ENCODE data around the gene CELF2.
A peak's percentile ranks its signal among the peaks of the same experiment; 100 is the strongest.
"Not testable (repeated sequence)": the region's sequence is repeated elsewhere in the genome, so short reads cannot be mapped to it uniquely, and the experiment has no call there.

CELF2 gene

DNA sequence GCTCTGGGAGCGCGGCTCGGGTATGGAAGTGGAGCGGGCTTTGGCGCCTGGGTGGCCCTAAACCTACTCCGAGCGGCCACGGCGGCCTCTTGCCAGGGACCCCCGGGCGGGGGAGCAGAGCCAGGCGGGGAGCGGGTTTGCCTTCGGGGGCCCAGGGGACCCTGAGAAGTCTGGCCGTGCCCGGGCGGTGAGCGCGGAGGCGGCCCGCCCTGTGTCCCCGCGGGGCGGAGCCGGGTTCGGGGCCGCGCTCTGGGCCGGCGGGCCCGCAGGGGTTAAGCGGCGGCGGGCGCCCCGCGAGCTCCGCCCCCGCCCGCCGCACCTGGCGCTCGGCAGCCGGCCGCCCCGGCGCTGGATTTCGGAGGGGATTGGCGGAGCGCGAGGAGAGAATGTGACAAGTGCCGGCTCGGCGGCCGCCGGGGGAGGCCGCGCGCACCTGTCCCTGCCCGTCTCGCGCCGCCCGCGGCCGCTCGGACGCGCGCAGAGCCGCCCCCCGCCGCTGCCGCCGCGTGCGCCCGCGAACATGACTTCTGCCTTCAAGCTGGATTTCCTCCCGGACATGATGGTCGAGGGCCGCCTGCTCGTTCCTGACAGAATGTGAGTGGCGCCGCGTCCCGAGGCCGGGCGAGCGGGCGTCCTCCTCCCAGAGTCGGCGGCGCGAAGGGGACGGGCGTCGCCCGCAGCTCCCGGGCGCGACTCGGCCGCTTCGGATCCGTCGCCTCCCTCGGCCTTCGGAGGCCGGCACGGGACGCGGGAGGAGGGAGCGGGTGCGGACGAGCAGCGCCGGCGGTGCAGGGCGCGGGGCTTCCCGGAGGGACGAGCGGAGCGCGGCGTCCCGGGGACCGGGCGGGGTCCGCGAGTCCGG, at the start of gene CELF2:
Gene CELF2 (plus strand): TSS at position 303 of the 862 bp plus-strand sequence. CDS start 218 bp downstream, at position 521.
- DNase-seq (ENCODE audit: low read depth in 2 of 2), result peak; percentile 24 to 41

DNA sequence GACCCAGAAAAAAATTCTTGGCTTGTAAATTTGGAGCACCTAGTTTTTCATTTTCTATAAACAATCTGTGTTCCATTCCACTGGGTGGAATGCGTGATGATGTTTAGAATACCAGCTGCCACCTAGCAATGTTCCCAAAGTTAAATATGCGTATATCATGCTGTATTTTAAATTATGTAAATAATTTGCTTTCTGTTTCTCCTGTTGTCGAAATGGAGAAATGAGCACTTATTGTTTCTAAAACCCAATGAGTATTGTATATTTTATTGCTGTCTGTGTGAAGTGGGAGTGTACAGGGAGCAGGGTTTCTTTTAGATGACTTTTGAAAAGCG, 49.4 kb upstream of the CELF2 start:
- no peak for DNase-seq (ENCODE audit: low read depth in 2 of 2)

- no peak for DNase-seq (ENCODE audit: low read depth in 2 of 2)
Measured at GRCh38 chr10:10973310-10973709, 44.4 kb upstream of the CELF2 start.

DNA sequence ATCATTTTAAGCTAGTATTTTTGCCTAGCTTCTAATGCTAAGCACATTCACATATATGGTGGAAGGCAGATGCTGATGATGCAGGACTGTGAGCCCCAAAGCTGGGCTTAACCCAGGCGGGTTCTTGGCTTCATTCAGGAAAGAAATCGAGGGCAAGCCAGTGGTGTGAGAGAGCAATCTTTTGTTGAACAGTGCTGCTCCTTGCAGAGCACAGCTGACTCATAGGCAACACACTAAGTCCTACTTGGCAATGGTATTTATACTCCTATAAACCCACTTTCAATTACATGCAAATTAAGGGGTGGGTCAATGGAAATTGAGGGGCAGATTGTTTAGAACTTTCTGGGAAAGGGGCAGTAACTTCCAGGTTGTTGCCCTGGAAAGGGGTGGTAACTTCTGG, 42.0 kb upstream of the CELF2 start:
- no peak for DNase-seq (ENCODE audit: low read depth in 2 of 2)

DNA sequence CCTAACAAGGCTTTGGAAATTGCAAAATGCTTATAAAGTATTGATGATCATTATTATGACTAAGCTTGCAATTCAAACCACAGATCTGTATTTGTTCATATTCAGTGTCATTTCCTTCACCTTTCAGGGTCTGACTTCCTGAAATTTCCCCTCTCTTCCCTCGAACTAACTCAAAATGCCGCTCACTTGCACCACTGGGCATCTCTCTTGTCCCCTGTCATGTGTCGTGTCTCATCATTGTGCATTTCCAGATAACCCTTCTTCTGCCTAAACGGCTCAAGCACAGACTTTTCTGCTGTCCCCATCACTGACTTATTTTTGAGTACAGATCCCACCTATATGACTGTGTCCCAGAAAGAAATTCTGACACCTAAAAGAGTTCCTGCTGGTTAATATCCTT, 41.0 kb upstream of the CELF2 start:
- no peak for DNase-seq (ENCODE audit: low read depth in 2 of 2)

DNA sequence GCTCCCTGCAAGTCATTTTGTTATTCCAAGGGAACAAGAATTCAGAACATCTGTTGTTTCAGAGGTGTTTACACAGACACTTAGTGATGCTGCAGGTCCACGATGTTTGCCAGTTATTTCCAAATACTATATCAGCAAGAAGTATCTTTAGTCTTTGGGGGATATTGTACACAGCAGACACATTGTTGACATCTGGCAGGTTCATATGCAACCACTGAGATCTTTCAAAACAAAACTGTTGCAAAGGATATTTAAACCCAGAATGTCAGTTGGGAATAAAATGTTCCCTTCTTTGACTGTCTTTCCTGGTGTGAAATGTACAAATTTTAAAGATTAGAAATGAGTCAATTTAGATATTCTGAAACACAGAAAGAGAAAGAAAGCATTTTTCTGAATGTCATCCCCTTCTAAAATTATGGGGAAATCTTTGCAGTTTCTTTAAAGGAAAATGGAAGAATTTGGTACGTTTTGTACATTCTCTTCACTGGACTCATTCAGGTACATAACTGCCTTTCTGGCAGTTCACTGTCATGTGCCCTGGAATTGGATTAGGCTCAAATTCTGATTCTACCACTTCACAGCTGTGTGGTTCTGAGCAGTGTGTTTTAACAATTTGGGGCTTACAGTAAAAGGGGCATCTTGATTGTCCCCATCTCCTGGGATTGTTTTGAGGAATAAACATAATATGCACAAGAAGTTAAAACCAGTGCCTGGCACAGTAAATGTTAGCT, 40.3 kb upstream of the CELF2 start:
- DNase-seq (ENCODE audit: low read depth in 2 of 2), result no peak

GRCh38 chr10:10977978-10978377, 39.7 kb upstream of the CELF2 start:
- DNase-seq (ENCODE audit: low read depth in 2 of 2), result no peak

DNA sequence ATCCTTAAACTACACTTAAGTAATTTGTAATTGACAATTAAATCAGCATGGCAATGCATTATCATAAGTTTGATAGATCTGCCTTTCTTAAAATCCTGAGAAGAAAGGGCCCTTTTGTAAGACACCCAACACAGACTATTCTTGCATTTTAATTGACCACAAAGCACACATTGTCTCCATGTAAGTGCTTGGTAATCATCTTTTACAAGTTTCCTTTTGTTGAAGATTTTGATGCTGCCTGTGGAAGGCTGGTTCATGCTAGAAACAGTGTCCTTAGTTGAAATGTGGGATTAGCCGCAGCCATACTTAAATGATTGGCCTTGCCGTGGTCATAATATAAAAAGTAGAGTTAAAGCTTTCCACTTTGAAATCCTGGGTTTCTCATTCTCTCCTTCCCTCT, 32.3 kb upstream of the CELF2 start:
- no peak for DNase-seq (ENCODE audit: low read depth in 2 of 2)

DNA sequence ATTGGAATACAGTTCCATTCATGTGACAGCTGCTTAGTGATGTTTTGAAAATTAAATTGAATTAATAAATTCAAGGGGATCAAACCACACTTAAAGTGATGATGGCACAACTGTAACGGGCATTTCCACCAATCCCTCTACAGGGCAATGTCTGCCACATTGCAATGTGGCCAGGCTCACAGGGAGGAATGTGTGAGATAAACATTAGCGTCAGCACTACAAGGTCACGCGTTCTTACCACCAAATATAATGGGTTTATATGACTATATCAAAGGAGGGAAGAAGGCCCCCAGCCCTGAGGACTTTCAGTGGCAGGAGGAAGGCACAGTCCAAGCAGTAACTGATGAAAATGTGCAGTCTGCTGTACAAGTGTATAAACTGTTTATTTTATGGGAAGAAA, 31.1 kb upstream of the CELF2 start:
- DNase-seq (ENCODE audit: low read depth in 2 of 2), result no peak

- DNase-seq (ENCODE audit: low read depth in 2 of 2), result no peak
Measured at GRCh38 chr10:10987111-10987510, 30.6 kb upstream of the CELF2 start.

- no peak for DNase-seq (ENCODE audit: low read depth in 2 of 2)
Measured at GRCh38 chr10:10989669-10990068, 28.0 kb upstream of the CELF2 start.

- DNase-seq (ENCODE audit: low read depth in 2 of 2), result no peak
Measured at GRCh38 chr10:10991144-10991543, 26.5 kb upstream of the CELF2 start.

- DNase-seq (ENCODE audit: low read depth in 2 of 2), result no peak
Measured at GRCh38 chr10:10992072-10992471, 25.6 kb upstream of the CELF2 start.

GRCh38 chr10:10992961-10993714, 24.5 kb upstream of the CELF2 start:
- DNase-seq (ENCODE audit: low read depth in 2 of 2), result no peak

GRCh38 chr10:10993785-10994184, 23.9 kb upstream of the CELF2 start:
- DNase-seq (ENCODE audit: low read depth in 2 of 2), result no peak

DNA sequence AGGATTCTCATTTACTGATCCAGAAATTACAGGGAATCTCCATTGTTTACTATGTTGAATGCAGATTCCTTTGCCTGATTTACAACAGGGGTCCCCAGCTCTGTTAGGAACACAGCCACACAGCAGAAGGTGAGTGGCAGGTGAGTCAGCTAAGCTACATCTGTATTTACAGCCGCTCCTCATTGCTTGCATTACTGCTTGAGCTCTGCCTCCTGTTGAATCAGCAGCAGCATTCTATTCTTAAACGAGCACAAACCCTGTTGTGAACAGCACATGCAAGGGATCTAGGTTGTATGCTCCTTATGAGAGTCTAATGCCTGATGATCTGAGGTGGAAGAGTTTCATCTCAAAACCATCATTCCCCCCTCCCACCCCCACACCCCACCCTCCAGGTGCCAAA, 23.3 kb upstream of the CELF2 start:
- no peak for DNase-seq (ENCODE audit: low read depth in 2 of 2)

DNA sequence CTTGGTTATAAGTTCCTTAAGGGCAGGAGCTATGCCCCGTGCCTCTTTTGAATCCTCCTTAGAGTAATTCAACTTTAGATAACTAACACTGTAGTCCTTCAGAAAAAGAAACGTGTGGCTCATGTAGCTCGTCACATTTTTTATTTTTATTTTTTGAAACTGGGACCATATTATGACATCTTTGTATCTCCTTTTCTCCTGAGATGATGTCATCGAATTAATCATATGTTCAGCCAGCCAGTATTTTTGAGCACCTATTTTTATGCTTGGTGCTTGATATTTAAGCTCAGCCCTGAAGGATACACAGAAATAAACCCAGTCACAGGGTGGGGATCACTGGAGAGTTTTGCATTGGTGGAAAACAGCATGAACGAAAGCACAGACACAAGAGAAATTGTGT, 22.6 kb upstream of the CELF2 start:
- no peak for DNase-seq (ENCODE audit: low read depth in 2 of 2)

- DNase-seq (ENCODE audit: low read depth in 2 of 2), result no peak
Measured at GRCh38 chr10:10996966-10997620, 20.6 kb upstream of the CELF2 start.

- not testable (repeated sequence) for DNase-seq (ENCODE audit: low read depth in 2 of 2)
Measured at GRCh38 chr10:10999501-10999900, 18.2 kb upstream of the CELF2 start.

DNA sequence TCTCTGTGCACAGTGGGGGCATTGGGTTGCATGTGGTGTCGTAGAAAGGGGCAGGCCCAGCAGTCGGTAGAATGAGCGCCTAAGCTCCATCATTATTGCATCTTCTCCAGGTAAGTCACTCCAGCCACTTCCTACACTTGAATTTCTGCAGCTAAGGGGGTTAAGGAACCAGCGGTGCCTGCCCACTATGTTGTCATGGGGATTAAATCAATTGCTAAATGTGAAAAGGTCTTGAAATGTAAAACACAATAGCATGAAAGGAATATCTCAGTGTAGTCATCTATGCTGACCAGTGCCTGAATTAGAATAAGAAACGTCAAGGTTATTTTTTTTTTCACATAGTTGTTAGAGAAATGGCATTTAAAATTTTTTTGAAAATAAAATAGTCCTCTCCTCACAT, 15.2 kb upstream of the CELF2 start:
- DNase-seq (ENCODE audit: low read depth in 2 of 2), result no peak

- DNase-seq (ENCODE audit: low read depth in 2 of 2), result no peak
Measured at GRCh38 chr10:11002916-11003315, 14.8 kb upstream of the CELF2 start.

DNA sequence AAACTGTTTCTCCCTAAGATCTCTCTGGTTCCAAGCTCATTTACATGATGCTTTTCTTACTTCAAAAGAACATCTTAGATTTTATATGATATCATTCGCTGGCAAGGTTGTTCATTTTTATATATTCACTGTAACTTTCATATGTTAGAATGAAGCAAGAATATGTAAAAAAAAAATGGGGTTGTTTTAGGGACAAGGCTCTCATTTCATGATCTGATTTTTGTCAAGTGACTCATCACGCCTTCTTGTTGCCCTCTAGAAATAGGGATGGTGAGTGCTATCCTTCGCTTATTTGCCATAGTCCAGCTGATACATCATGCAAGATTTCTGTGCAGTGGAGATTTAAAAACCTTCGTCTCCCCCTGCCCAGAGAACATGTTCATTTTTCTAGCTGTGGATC, 14.0 kb upstream of the CELF2 start:
- DNase-seq (ENCODE audit: low read depth in 2 of 2), result no peak
